HG03442 (cell line): ENCODE results near the gene DCUN1D2.

ENCODE experiments used
- ATAC-seq: cut with Tn5 transposase; IDR thresholded peaks from one replicate; pipeline ENCODE4 v1.9.1; 2021; ENCODE audit warnings: mild to moderate bottlenecking, moderate library complexity; ENCODE audit not compliant: unreplicated experiment

DCUN1D2 gene

DNA sequence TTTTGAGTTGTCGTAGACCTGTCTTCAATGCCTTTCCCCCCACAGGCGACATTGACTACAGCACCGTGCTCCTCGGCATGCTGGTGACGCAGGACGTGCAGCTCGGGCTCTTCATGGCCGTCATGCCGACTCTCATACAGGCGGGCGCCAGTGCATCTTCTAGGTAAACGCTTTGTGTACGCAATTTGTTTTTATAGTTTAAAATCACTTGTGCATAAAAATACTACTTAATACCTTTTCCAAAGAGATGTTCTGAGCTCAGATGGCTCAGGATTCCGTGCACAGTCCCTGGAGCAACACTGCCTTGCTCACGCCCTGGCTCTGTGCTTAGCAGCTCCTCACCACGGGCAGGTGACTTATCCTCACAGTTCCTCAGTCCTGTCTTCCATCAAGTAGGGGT, 30.1 kb upstream of the DCUN1D2 start:
- ATAC-seq: no peak

- ATAC-seq: no peak
These were observed 29.0 kb upstream of the DCUN1D2 start for GRCh38 chr13:113519556-113519955.

DNA sequence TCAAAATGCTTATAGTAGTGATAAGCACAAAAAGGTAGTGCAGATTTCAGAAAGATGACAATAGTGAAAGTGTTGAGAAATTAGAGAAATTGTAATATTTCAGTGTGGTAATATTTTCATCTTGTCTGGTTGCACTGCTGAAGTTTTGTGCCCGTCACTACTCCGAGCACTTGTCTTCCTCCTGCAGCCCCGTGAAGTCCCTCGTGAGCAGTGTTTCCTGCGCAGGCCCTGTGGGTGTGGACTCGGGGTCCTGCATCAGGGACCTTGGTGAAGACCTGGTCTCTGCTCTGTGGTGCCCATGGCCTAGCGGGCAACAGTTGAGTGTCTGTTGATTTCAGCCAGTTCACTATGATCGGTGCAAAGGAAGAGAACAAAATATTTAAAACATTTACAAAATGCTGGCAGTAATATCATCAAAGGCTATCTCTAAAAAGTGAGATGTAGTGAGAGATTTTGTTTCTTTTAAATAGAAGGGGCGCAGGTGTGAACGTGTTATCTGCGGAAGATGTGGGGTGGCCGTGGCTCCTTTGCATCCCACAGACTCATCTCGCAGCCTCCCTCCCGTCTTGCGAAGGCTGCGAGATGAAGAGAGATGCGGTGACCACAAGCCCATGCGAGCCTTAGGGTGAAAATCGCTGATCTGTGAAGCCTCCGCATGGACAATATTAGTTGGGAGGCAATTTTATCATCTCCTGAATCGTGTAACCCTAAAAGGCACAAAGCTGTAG, 27.7 kb upstream of the DCUN1D2 start:
- ATAC-seq: no peak

- ATAC-seq: no peak
These were observed 24.3 kb upstream of the DCUN1D2 start for GRCh38 chr13:113514847-113515246.

DNA sequence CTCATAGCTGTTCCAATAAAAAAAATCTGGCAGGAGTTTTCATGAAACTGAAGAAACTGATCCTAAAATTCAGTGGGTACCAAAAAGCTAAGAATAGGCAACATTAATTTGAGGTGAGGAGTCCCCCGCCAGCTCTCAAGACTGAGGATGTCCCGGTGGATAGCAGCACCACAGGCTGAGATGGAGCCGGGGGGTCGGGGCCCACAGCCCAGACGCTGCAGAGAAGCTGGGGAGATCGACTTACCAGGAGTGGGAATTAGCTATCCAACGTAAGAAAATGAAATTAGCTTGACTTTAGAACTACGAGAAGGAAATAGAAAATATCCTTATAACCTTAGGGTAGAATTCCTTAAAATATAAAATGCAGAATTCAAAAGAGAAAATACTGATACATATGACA, 23.2 kb upstream of the DCUN1D2 start:
- no peak for ATAC-seq

DNA sequence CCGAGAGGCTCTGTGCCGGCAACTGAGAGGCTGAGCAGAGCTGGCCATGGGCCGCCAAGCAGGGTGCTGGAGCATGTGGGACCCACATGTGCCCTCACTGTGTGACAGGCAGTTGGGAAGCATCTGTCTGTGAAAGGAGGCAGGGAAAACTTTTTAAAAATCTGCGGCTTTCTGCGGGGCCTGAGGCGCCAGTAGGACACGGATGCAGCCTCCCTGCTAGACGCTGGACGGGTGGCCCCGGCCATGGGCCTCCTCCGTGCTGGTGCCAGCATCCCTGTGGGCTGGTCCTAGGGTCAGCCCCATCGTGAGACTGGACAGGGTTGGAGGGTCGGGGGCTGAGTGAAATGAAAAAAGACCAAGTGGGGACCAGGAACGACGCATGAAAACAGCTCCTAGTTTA, 20.9 kb upstream of the DCUN1D2 start:
- no peak for ATAC-seq

GRCh38 chr13:113510871-113511270, 20.4 kb upstream of the DCUN1D2 start:
- ATAC-seq: no peak

- ATAC-seq: no peak
These were observed 19.5 kb upstream of the DCUN1D2 start for GRCh38 chr13:113509989-113510388.

GRCh38 chr13:113508521-113509254, 18.2 kb upstream of the DCUN1D2 start:
- ATAC-seq: no peak

DNA sequence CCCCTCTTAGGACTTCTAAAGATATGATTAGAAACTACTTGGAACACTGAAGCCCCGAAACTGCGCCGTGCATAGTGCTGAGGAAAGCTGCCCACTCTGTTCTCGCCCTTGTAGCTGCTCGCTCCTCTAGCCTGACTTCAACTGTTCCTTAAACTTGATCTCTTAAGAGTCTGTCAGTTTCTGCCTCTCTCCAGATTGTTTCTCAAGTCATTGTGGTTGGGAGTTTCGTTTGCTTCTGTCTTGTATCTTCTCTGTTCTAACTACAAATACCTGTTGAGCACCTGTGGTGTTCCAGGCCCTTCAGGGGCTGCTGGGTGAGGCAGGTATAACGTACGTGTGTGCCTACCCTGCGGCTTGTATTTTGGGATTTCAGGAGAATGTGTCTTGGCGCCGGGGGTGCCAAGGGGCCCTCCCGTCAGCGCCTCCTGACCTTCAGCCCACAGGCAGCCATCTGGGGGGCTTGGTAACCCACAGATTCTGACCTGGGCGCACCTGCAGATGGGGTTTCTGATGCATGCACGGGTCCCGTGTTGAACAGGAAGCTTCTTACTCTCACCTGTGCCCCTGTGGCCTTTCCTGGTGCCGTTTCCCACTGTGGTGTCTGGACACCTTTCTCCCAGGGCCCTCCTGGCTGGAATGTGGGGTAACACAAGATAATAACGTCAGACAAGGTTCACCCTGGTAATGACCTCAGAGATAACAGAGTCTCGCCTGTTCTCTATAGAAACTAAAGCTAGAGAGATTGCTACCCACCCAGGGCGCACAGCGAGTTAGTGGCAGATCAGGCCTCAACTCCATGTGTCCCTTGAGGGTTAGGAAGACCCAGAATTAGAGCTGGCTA, 17.2 kb upstream of the DCUN1D2 start:
- no peak for ATAC-seq

DNA sequence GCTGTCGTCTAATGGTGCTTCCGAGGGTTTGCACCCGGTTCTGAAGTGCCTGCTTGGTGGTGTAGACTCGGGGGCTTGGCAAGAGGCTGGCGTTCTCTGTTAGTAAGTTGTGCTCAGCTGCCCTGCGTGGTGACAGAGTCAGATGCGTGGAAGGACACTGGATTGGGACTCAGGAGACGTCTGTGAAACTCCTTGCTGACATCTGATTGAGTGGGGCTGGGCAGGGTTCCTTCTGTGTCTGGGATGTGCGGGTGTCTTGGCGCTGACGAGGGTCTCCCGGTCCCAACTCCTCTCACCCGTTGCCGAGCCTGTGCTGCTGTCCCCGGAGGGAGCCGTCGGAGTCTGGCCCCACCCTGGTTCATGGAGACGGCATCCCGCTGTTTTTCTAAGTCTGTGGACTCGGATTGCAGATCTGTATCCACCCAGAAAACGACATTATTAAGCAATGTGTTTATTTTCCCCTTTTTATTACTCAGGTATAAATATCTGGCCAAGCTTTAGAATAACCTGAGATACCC, 16.4 kb upstream of the DCUN1D2 start:
- no peak for ATAC-seq

GRCh38 chr13:113506025-113506685, 15.6 kb upstream of the DCUN1D2 start:
- no peak for ATAC-seq

DNA sequence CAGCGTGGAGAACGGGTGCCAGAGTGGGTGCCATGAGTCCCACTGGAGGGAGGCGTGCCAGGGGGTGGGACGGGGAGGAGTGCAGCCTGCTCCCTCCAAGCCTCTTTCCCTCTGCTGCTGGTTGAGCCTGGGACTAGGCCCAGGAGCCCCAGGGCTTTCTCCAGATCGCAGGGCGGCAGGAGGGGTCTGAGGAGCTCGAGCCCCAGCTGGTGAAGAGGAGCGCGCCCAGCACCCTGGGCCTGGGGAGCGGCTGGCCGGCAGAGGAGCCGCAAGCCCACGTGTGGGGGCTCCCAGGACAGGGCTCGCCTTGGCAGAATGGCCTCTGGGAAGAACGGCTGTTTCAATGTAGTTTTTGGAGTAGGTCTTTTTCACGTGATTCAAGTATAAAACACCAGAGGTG, 12.2 kb upstream of the DCUN1D2 start:
- no peak for ATAC-seq

DNA sequence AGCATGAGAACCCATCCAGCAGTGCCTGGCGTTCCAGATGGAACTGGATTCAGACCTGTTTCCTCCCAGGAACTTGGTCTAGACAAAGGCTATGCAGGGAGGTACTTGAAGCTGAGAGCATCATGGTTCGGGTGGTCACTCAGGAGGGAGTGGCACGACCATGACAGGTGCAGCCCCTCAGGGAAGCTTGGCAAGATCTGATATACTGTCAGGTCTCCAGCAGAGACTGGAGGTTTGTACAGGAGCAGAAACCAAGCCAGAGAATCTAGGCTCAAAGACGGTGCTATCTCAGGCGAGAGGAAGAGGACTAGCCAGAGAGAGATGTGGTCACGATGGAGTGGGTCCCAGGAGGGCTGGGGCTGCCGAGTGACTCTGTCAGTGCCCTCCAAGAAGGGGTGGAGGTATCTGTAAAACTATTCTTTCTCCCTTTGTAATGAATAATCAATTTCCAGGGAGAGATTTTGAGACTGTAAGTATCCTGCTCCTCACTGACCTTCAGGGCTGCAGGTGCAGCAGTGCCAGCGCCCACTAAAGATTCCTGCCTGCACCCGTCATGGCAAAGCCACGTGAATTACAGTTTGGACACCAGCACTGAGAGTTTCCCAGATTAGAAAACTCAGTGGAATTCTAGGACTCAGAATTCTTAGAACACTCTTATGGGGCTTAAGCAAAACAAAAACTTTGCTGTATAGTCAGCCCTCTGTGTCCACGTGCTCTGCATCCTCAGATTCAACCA, 10.2 kb upstream of the DCUN1D2 start:
- no peak for ATAC-seq

- no peak for ATAC-seq
These were observed 9.4 kb upstream of the DCUN1D2 start for GRCh38 chr13:113499936-113500335.

GRCh38 chr13:113498905-113499304, 8.4 kb upstream of the DCUN1D2 start:
- ATAC-seq: no peak

DNA sequence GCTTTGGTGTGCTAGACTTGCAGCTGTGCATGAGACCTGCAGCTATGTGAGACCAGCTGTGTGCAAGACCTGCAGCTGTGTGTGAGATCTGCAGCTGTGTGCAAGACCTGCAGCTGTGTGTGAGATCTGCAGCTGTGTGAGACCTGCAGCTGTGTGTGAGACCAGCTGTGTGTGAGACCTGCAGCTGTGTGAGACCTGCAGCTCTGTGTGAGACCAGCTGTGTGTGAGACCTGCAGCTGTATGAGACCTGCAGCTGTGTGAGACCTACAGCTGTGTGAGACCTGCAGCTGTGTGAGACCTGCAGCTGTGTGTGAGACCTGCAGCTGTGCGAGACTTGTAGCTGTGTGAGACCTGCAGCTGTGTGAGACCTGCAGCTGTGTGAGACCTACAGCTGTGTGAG, 6.7 kb upstream of the DCUN1D2 start:
- no peak for ATAC-seq

- no peak for ATAC-seq
These were observed 5.1 kb upstream of the DCUN1D2 start for GRCh38 chr13:113495494-113496210.

GRCh38 chr13:113493315-113493951, 2.9 kb upstream of the DCUN1D2 start:
- no peak for ATAC-seq
